ENCODE results near the gene TNFAIP8. TPM values are rescaled to one million over a fixed set of nuclear protein-coding genes. Genes with fewer than 3 reads are reported as not detected.
A peak's percentile ranks its signal among the peaks of the same experiment; 100 is the strongest.
"Not testable (repeated sequence)": the region's sequence is repeated elsewhere in the genome, so short reads cannot be mapped to it uniquely, and the experiment has no call there.

The TNFAIP8 gene
- total and polyA plus RNA-seq, 9 of the 15 experiments (the other 6 are each of a cell fraction or from before 2014, with no cell fraction given) = 29.9 to 52.2 (median 44.8) TPM

DNA sequence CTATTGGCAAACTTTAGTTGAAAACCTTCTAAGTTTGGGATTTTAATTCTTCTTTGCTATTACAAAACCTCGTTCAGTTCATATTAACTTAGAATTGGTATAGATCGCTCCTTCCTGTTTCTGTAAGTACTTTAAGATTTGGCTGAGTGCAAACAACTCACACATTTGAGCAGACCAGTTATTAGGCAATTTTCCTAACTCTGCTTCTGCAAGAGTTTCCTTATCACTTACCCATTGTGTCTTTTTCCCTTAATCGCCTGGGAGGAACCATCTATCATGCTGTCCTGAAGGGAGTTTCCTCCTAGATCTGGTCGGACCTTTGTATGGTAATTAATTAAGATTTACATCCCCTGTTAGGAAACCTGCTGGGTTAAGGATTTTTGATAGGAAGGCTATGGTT lies 71.8 kb downstream of the TNFAIP8 start (continued):
- TF ChIP-seq CEBPB (tag; IDR thresholded peaks at IDR 0.05) = peak; percentile 82
- TF ChIP-seq TCF3 (CRISPR knock-in tag; IDR thresholded peaks at IDR 0.05) = peak; percentile 35; the same call in 1 of the 2 replicates
- TF ChIP-seq MEIS2 (IDR thresholded peaks at IDR 0.05; ENCODE audit: partially characterized antibody) = peak; percentile 88

DNA sequence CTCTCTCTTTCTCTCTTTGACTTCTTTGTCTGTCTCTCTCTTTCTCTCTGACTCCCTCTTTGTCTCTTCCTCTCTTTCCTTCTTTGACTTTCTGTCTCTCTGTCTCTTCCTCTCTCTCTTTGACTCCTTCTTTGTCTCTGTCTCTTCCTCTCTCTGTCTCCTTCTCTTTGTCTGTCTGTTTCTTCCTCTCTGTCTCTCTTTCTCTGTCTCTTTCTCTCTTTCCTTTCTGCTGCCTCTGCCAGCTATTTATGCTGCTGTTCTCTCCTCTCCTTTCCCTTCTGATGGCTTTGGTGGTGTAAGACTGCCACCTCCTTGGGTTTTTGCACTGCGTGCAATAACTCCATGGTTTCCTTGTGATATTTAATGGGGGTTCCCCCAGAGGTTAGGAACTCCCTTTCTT lies 72.3 kb downstream of the TNFAIP8 start:
- H3K4me2 ChIP-seq (ENCODE audit: insufficient read depth, low read length); POLR2A ChIA-PET; H4K20me1 ChIP-seq (replicated peaks; ENCODE audit: control insufficient read depth, insufficient read depth, low read length); CTCF ChIA-PET (ENCODE audit: low intra/inter-chr PET ratio); in situ Hi-C loops (cut with MboI); H3K9ac ChIP-seq (ENCODE audit: insufficient read depth in 1 of 2, low read depth in 2 of 2, low read length in 2 of 2); BruUV-seq (replicated peaks); H3K27me3 ChIP-seq (ENCODE audit: control insufficient read depth in 2 of 2, insufficient read depth in 2 of 2, low read length in 2 of 2); H3K4me3 ChIP-seq; H3K36me3 ChIP-seq (ENCODE audit: control insufficient read depth, insufficient read depth, low read length); FAIRE-seq; DNase-seq (ENCODE audit: extremely low read depth in 1 of 4, low spot score in 3 of 4); H3K9me3 ChIP-seq (replicated peaks; ENCODE audit: control insufficient read depth, insufficient read depth, low read depth, low read length); ATAC-seq; H3K27ac ChIP-seq (ENCODE audit: extremely low read depth, low read depth, low read length); H3K79me2 ChIP-seq (ENCODE audit: control insufficient read depth, insufficient read depth, low read length); H3K9me1 ChIP-seq (ENCODE audit: control insufficient read depth, insufficient read depth, low read length); intact Hi-C loops (cut with micrococcal nuclease): not testable (repeated sequence)
- WGBS (ENCODE audit: insufficient coverage, low coverage, missing lambda C conversion rate) = 7% methylated on average over 1 of the region's 1 CpG
- Histone ChIP-seq H3K4me1 (replicated peaks in 1 of 2; ENCODE audit: control insufficient read depth in 2 of 2, insufficient read depth in 2 of 2, low read length in 2 of 2) (peaks cover 0 to 15% of the 10 kb centered on the region in 2 experiments; a peak in 3 of 5 replicates), H2AFZ (ENCODE audit: low read depth, low read length) (peak overlapping the region; percentile 58)
- TF ChIP-seq MTA1 (IDR thresholded peaks at IDR 0.05; ENCODE audit: borderline replicate concordance) = peak; percentile 22; the same call in 1 of the 2 replicates
- 0 out of 4 replicates have a peak, but pooled peaks of 1 of the 2 experiments have one; percentile 31 for TF ChIP-seq CSDE1 (IDR thresholded peaks at IDR 0.05)
- 0 out of 2 replicates have a peak, but pooled peaks have one; percentile 23 for TF ChIP-seq PHB2 (IDR thresholded peaks at IDR 0.05; ENCODE audit: low read depth)
- TF ChIP-seq ARID1B (IDR thresholded peaks at IDR 0.05) = peak; percentile 51
- peak in 1 of 2 experiments; percentile 39; a peak in 2 of 4 replicates for TF ChIP-seq RAD21 (CRISPR knock-in tag; conservative IDR thresholded peaks at IDR 0.05 in 1 of 2, IDR thresholded peaks at IDR 0.05 in 1 of 2)
- TF ChIP-seq, protein P1, sequence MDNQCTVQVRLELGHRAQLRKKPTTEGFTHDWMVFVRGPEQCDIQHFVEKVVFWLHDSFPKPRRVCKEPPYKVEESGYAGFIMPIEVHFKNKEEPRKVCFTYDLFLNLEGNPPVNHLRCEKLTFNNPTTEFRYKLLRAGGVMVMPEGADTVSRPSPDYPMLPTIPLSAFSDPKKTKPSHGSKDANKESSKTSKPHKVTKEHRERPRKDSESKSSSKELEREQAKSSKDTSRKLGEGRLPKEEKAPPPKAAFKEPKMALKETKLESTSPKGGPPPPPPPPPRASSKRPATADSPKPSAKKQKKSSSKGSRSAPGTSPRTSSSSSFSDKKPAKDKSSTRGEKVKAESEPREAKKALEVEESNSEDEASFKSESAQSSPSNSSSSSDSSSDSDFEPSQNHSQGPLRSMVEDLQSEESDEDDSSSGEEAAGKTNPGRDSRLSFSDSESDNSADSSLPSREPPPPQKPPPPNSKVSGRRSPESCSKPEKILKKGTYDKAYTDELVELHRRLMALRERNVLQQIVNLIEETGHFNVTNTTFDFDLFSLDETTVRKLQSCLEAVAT (IDR thresholded peaks at IDR 0.05) = peak; percentile 15 to 21; a peak in 2 of 4 replicates
- peak; percentile 61; the same call in 1 of the 2 replicates for TF ChIP-seq LARP7 (IDR thresholded peaks at IDR 0.05)
- TF ChIP-seq, protein P2, sequence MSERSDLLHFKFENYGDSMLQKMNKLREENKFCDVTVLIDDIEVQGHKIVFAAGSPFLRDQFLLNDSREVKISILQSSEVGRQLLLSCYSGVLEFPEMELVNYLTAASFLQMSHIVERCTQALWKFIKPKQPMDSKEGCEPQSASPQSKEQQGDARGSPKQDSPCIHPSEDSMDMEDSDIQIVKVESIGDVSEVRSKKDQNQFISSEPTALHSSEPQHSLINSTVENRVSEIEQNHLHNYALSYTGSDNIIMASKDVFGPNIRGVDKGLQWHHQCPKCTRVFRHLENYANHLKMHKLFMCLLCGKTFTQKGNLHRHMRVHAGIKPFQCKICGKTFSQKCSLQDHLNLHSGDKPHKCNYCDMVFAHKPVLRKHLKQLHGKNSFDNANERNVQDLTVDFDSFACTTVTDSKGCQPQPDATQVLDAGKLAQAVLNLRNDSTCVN (CRISPR knock-in tag; IDR thresholded peaks at IDR 0.05) = 0 out of 2 replicates have a peak, but pooled peaks have one; percentile 15
- peak; percentile 30 for TF ChIP-seq BRD9 (IDR thresholded peaks at IDR 0.05; ENCODE audit: low read depth, partially characterized antibody)
- TF ChIP-seq ELF4 (CRISPR knock-in tag; IDR thresholded peaks at IDR 0.05) = peak; percentile 77
- peak; percentile 26; the same call in 1 of the 2 replicates for TF ChIP-seq DPF2 (IDR thresholded peaks at IDR 0.05)
- TF ChIP-seq NCOR1 (IDR thresholded peaks at IDR 0.05) = peak; percentile 22
- TF ChIP-seq HDGF (IDR thresholded peaks at IDR 0.05) = peak; percentile 72; the same call in 1 of the 2 replicates
- 0 out of 2 replicates have a peak, but pooled peaks have one; percentile 64 for TF ChIP-seq MCM3 (IDR thresholded peaks at IDR 0.05)
- TF ChIP-seq, protein P3, sequence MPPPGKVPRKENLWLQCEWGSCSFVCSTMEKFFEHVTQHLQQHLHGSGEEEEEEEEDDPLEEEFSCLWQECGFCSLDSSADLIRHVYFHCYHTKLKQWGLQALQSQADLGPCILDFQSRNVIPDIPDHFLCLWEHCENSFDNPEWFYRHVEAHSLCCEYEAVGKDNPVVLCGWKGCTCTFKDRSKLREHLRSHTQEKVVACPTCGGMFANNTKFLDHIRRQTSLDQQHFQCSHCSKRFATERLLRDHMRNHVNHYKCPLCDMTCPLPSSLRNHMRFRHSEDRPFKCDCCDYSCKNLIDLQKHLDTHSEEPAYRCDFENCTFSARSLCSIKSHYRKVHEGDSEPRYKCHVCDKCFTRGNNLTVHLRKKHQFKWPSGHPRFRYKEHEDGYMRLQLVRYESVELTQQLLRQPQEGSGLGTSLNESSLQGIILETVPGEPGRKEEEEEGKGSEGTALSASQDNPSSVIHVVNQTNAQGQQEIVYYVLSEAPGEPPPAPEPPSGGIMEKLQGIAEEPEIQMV (tag; conservative IDR thresholded peaks at IDR 0.05; ENCODE audit: low read depth) = 0 out of 2 replicates have a peak, but pooled peaks have one; percentile 35
